ENCODE data around the gene IQUB. TPM values are rescaled to one million over a fixed set of nuclear protein-coding genes. Genes with fewer than 3 reads are reported as not detected.

Gene IQUB
- total RNA-seq (2021) (0.33 and 0.98 TPM in 2 replicates), Bru-seq, nascent RNA (percentile 40 among the genes with signal in this experiment), BruChase-seq, experiment 1, labeled RNA remaining after a 2-hour chase (percentile 37 among the genes with signal in this experiment), BruChase-seq, experiment 2, labeled RNA remaining after a 6-hour chase (percentile 36 among the genes with signal in this experiment)
- long read RNA-seq: 0 reads

- Histone ChIP-seq H2AFZ (peak within 1 kb of the TSS; percentile 100), H3K4me1 (replicated peaks; ENCODE audit: insufficient read depth) (peaks cover 23% of the 10 kb centered on the region), H3K27me3 (ENCODE audit: insufficient read depth, low read depth) (no peaks in the 10 kb centered on the region), H3K36me3 (ENCODE audit: low read depth) (no peaks in the 10 kb centered on the region), H3K79me2 (ENCODE audit: low read depth) (no peaks in the 10 kb centered on the region), H3K4me3 (peak within 1 kb of the TSS; percentile 96), H4K20me1 (ENCODE audit: insufficient read depth) (no peaks in the 10 kb centered on the region), H3K4me2 (peak within 1 kb of the TSS; percentile 100), H3K27ac (no peak within 1 kb of the TSS), H3K9me3 (ENCODE audit: insufficient read depth, low read depth) (no peaks in the 10 kb centered on the region), H3K9me2 (ENCODE audit: insufficient read depth) (no peaks in the 10 kb centered on the region), H3F3A (ENCODE audit: insufficient read depth, low read depth) (peaks cover 14% of the 10 kb centered on the region; the same call in 1 of the 2 replicates)
- intact Hi-C loops (cut with micrococcal nuclease; ENCODE audit: unreplicated experiment): loop anchor here (1.0 to 10.0 kb wide), 6 partner anchors 23 to 647 kb away; partner anchors contain the start of genes CADPS2, NDUFA5 and WASL
- BruUV-seq (replicated peaks): no TSS peak
- no peak for TF ChIP-seq CTCF (conservative IDR thresholded peaks at IDR 0.05)
- POLR2A ChIA-PET (ENCODE audit: unreplicated experiment): interaction anchor here (0.6 to 0.7 kb wide), 6 partner anchors 23 to 804 kb away, joined by 3 to 20 read pairs (median 8); partner anchors contain the start of gene NDUFA5
- peak; percentile 82 to 97 for DNase-seq
- CTCF ChIA-PET: interaction anchor here (0.6 to 2.2 kb wide), 6 partner anchors 9 to 1410 kb away, joined by 3 to 9 read pairs (median 6); no protein-coding TSS in a partner anchor
Observed at GRCh38 chr7:123534383-123535260, at the start of gene IQUB. IQUB (minus strand) TSS chr7:123534595; CDS start chr7:123512340, 22,255 bp downstream.

GRCh38 chr7:123583821-123584220, 49.4 kb upstream of the IQUB start:
- H4K20me1 ChIP-seq (ENCODE audit: insufficient read depth): no peaks in the 10 kb centered on the region
- DNase-seq: no peak
- H2AFZ ChIP-seq: no peak overlapping the region
- H3K9me2 ChIP-seq (ENCODE audit: insufficient read depth): no peaks in the 10 kb centered on the region
- CTCF ChIA-PET: interaction anchor here (0.8 kb wide), 1 partner anchor 1058 kb away, joined by 10 read pairs; no protein-coding TSS in a partner anchor
- BruUV-seq (replicated peaks): no TSS peak
- no peaks in the 10 kb centered on the region for H3K36me3 ChIP-seq (ENCODE audit: low read depth)
- no peak overlapping the region for H3K27ac ChIP-seq
- no peak for TF ChIP-seq CTCF (conservative IDR thresholded peaks at IDR 0.05)
- H3K4me3 ChIP-seq: no peak overlapping the region
- intact Hi-C loops (cut with micrococcal nuclease; ENCODE audit: unreplicated experiment): loop anchor here (5.0 kb wide), 2 partner anchors 38 to 118 kb away; no protein-coding TSS in a partner anchor
- POLR2A ChIA-PET (ENCODE audit: unreplicated experiment): interaction anchor here (0.6 kb wide), 1 partner anchor 11 kb away, joined by 4 read pairs; no protein-coding TSS in a partner anchor
- H3K4me2 ChIP-seq: no peak overlapping the region
- no peaks in the 10 kb centered on the region for H3F3A ChIP-seq (ENCODE audit: insufficient read depth, low read depth)
- H3K79me2 ChIP-seq (ENCODE audit: low read depth): no peaks in the 10 kb centered on the region
- no peaks in the 10 kb centered on the region for H3K4me1 ChIP-seq (replicated peaks; ENCODE audit: insufficient read depth)
- H3K27me3 ChIP-seq (ENCODE audit: insufficient read depth, low read depth): no peaks in the 10 kb centered on the region
- no peaks in the 10 kb centered on the region for H3K9me3 ChIP-seq (ENCODE audit: insufficient read depth, low read depth)

- intact Hi-C loops (cut with micrococcal nuclease; ENCODE audit: unreplicated experiment): loop anchor here (2.0 to 5.0 kb wide), 4 partner anchors 41 to 284 kb away; partner anchors contain the start of gene IQUB
- ChIA-PET CTCF (interaction anchor here (1.0 kb wide), 1 partner anchor 86 kb away, joined by 3 read pairs; no protein-coding TSS in a partner anchor), POLR2A (ENCODE audit: unreplicated experiment) (no interaction called here)
- TF ChIP-seq EZH2 (IDR thresholded peaks at IDR 0.05; ENCODE audit: low read depth) (no peak), CTCF (conservative IDR thresholded peaks at IDR 0.05) (peak; percentile 32; the same call in 1 of the 2 replicates)
- Histone ChIP-seq H3K79me2 (ENCODE audit: low read depth) (no peaks in the 10 kb centered on the region), H3K9me2 (ENCODE audit: insufficient read depth) (no peaks in the 10 kb centered on the region), H3K4me1 (replicated peaks; ENCODE audit: insufficient read depth) (no peaks in the 10 kb centered on the region), H3K27ac (no peak overlapping the region), H3K9me3 (ENCODE audit: insufficient read depth, low read depth) (no peaks in the 10 kb centered on the region), H3K4me2 (peak overlapping the region; percentile 50), H3K36me3 (ENCODE audit: low read depth) (no peaks in the 10 kb centered on the region), H2AFZ (no peak overlapping the region), H3K4me3 (no peak overlapping the region), H3F3A (ENCODE audit: insufficient read depth, low read depth) (no peaks in the 10 kb centered on the region), H3K27me3 (ENCODE audit: insufficient read depth, low read depth) (no peaks in the 10 kb centered on the region), H4K20me1 (ENCODE audit: insufficient read depth) (no peaks in the 10 kb centered on the region)
- no TSS peak for BruUV-seq (replicated peaks)
- DNase-seq: no peak
Observed at GRCh38 chr7:123581162-123581459, 46.7 kb upstream of the IQUB start.
